GM23338 (cell line): ENCODE measurements around the gene SYNE3. TPM values are rescaled to one million over a fixed set of nuclear protein-coding genes. Genes with fewer than 3 reads are reported as not detected.

ENCODE experiments used
- ATAC-seq: fragments of 200-7000 bp; cut with Tn5 transposase; 3 replicates; pipeline ENCODE4 v1.9.1; 2020
- DNase-seq: peaks from one replicate; pipeline ENCODE4 v3.0.0-alpha.2; 2015; ENCODE audit warnings: low spot score
- H2AFZ ChIP-seq: fragments of 200-600 bp; sonication (generic); 2 replicates; pipeline ENCODE4 v1.8.0; 2016; ENCODE audit warnings: antibody characterized with exemption, mild to moderate bottlenecking, moderate library complexity
- H3F3A ChIP-seq: fragments of 200-600 bp; sonication (generic); replicated peaks from 2 replicates; pipeline ENCODE4 v1.8.0; 2017; ENCODE audit warnings: antibody characterized with exemption, mixed run types, low read depth
- H3K27ac ChIP-seq: fragments of 200-600 bp; sonication (generic); 2 replicates; pipeline ENCODE4 v1.6.1; 2016; ENCODE audit warnings: low read depth
- H3K27me3 ChIP-seq: fragments of 200-600 bp; sonication (generic); 2 replicates; pipeline ENCODE4 v1.8.0; 2016; ENCODE audit warnings: mild to moderate bottlenecking, mixed run types, moderate library complexity; ENCODE audit not compliant: insufficient read depth
- H3K36me3 ChIP-seq: fragments of 200-600 bp; sonication (generic); 2 replicates; pipeline ENCODE4 v1.8.0; 2016; ENCODE audit warnings: mild to moderate bottlenecking; ENCODE audit not compliant: insufficient read depth
- H3K4me1 ChIP-seq: fragments of 200-600 bp; sonication (generic); 2 replicates; pipeline ENCODE4 v1.8.0; 2016; ENCODE audit warnings: mild to moderate bottlenecking, moderate library complexity; ENCODE audit not compliant: insufficient read depth
- H3K4me2 ChIP-seq: fragments of 200-600 bp; sonication (generic); 2 replicates; pipeline ENCODE4 v1.7.1; 2017; ENCODE audit warnings: mixed run types
- H3K4me3 ChIP-seq: fragments of 200-600 bp; sonication (generic); 2 replicates; pipeline ENCODE4 v1.6.1; 2016; ENCODE audit warnings: mixed run types
- H3K79me2 ChIP-seq: fragments of 200-600 bp; sonication (generic); replicated peaks from 2 replicates; pipeline ENCODE4 v1.8.0; 2017; ENCODE audit warnings: mild to moderate bottlenecking; ENCODE audit not compliant: insufficient read depth
- H3K9me2 ChIP-seq: fragments of 200-600 bp; sonication (generic); 2 replicates; pipeline ENCODE4 v1.8.0; 2017; ENCODE audit not compliant: insufficient read depth
- H4K20me1 ChIP-seq: fragments of 200-600 bp; sonication (generic); replicated peaks from 2 replicates; pipeline ENCODE4 v1.8.0; 2017; ENCODE audit warnings: mild to moderate bottlenecking; ENCODE audit not compliant: insufficient read depth
- H3K27ac Mint-ChIP-seq: 2 replicates; pipeline ENCODE4 v1.8.0; 2020; ENCODE audit warnings: inconsistent platforms, mild to moderate bottlenecking, moderate library complexity, mixed read lengths
- H3K27me3 Mint-ChIP-seq: 3 replicates; pipeline ENCODE4 v1.8.0; 2022; ENCODE audit warnings: low read depth, mild to moderate bottlenecking, moderate library complexity, mixed read lengths, inconsistent platforms; ENCODE audit not compliant: insufficient read depth, poor library complexity
- H3K36me3 Mint-ChIP-seq: 3 replicates; pipeline ENCODE4 v1.8.0; 2021; ENCODE audit warnings: low read depth, mild to moderate bottlenecking, inconsistent platforms, moderate library complexity, mixed read lengths
- H3K4me1 Mint-ChIP-seq: 3 replicates; pipeline ENCODE4 v1.8.0; 2020; ENCODE audit warnings: mild to moderate bottlenecking, inconsistent platforms, mixed read lengths
- H3K4me3 Mint-ChIP-seq: 3 replicates; pipeline ENCODE4 v1.8.0; 2021; ENCODE audit warnings: moderate library complexity, mild to moderate bottlenecking, inconsistent platforms, mixed read lengths
- H3K9me3 Mint-ChIP-seq: 3 replicates; pipeline ENCODE4 v1.8.0; 2020; ENCODE audit warnings: moderate library complexity, mild to moderate bottlenecking, inconsistent platforms, mixed read lengths
- CREB1 ChIP-seq: fragments of 250-450 bp; sonication (Bioruptor Pico); IDR thresholded peaks from 2 replicates; pipeline ENCODE4 v1.5.0; 2020; ENCODE audit warnings: low read depth, mild to moderate bottlenecking, moderate library complexity
- ETS1 ChIP-seq: IDR thresholded peaks from 2 replicates; pipeline ENCODE4 v1.6.1; 2016; ENCODE audit warnings: antibody characterized with exemption
- EZH2 ChIP-seq: fragments of 200-600 bp; sonication (generic); IDR thresholded peaks from one replicate; pipeline ENCODE4 v1.8.0; 2017; ENCODE audit warnings: antibody characterized with exemption, mild to moderate bottlenecking, low read depth; ENCODE audit not compliant: unreplicated experiment
- EZH2phosphoT487 ChIP-seq: fragments of 200-600 bp; sonication (generic); IDR thresholded peaks from one replicate; pipeline ENCODE4 v1.8.1; 2018; ENCODE audit warnings: antibody characterized with exemption; ENCODE audit not compliant: unreplicated experiment
- JUNB ChIP-seq: IDR thresholded peaks from one replicate; pipeline ENCODE4 v1.6.1; 2016; ENCODE audit warnings: antibody characterized with exemption; ENCODE audit not compliant: unreplicated experiment
- NANOG ChIP-seq: IDR thresholded peaks from 2 replicates; pipeline ENCODE4 v1.6.1; 2016; ENCODE audit warnings: antibody characterized with exemption, borderline replicate concordance
- POLR2AphosphoS5 ChIP-seq: IDR thresholded peaks from 2 replicates; pipeline ENCODE4 v1.6.1; 2016; ENCODE audit warnings: antibody characterized with exemption, low read depth
- STAT1 ChIP-seq: IDR thresholded peaks from one replicate; pipeline ENCODE4 v1.6.1; 2016; ENCODE audit warnings: antibody characterized with exemption; ENCODE audit not compliant: unreplicated experiment
- ZNF114 ChIP-seq: fragments of 250-450 bp; sonication (Bioruptor Pico); IDR thresholded peaks from 2 replicates; pipeline ENCODE4 v1.5.0; 2020; ENCODE audit warnings: mild to moderate bottlenecking, moderate library complexity
- polyA plus RNA-seq: library from polyadenylated mRNA; unstranded; fragments of >200 nt; fragmentation: Nextera tagmentation; extraction: Ambion mirVana; gene quantifications from 2 replicates; pipeline ENCODE4 v1.2.1, GENCODE V29; 2016
- total RNA-seq: library from RNA; depleted of rRNA; stranded (reverse); fragments of >200 nt; shearing (Covaris generic); gene quantifications from 2 replicates; pipeline ENCODE4 v1.2.3, GENCODE V29; 2014
- TF ChIP-seq, protein P1 (sequence below), 2 experiments: fragments of 200-600 bp in 1 of 2; sonication (generic) in 1 of 2; conservative IDR thresholded peaks; 2 replicates each; pipeline versions ENCODE4 v1.5.1 to v1.6.1; 2016 to 2017; ENCODE audit warnings: antibody characterized with exemption in 2 of 2, low read depth in 2 of 2, mild to moderate bottlenecking in 2 of 2, moderate library complexity in 1 of 2
- TF ChIP-seq, protein P2 (sequence below): IDR thresholded peaks from one replicate; pipeline ENCODE4 v1.6.1; 2018; ENCODE audit warnings: antibody characterized with exemption; ENCODE audit not compliant: unreplicated experiment

The SYNE3 gene
- total and polyA plus RNA-seq, 2 experiments from 2014 or later, result 0.02 to 0.03 TPM

GRCh38 chr14:95521001-95521400 lies 4.6 kb upstream of the SYNE3 start:
- Histone ChIP-seq H3F3A (no peaks in the 10 kb centered on the region; the same call in 1 of the 2 replicates), H3K36me3 (no peaks in the 10 kb centered on the region), H4K20me1 (no peaks in the 10 kb centered on the region; the same call in 1 of the 2 replicates), H3K27ac (no peak overlapping the region), H3K9me2 (no peaks in the 10 kb centered on the region), H2AFZ (no peak overlapping the region), H3K4me1 (peaks cover 9% of the 10 kb centered on the region), H3K4me2 (no peak overlapping the region), H3K4me3 (no peak overlapping the region), H3K27me3 (peaks cover 31% of the 10 kb centered on the region), H3K79me2 (no peaks in the 10 kb centered on the region)
- H3K27me3 Mint-ChIP-seq, result peaks cover 19% of the 10 kb centered on the region
- no peak for TF ChIP-seq STAT1
- peaks cover 23% of the 10 kb centered on the region for H3K4me1 Mint-ChIP-seq
- no peak overlapping the region for H3K4me3 Mint-ChIP-seq
- H3K9me3 Mint-ChIP-seq, result no peaks in the 10 kb centered on the region
- H3K27ac Mint-ChIP-seq, result no peak overlapping the region
- no peak for ATAC-seq
- no peak for DNase-seq
- H3K36me3 Mint-ChIP-seq, result no peaks in the 10 kb centered on the region

GRCh38 chr14:95520346-95520745 lies 3.9 kb upstream of the SYNE3 start:
- no peaks in the 10 kb centered on the region for H3K36me3 ChIP-seq
- H3K4me3 Mint-ChIP-seq, result no peak overlapping the region
- peaks cover 20% of the 10 kb centered on the region for H3K4me1 Mint-ChIP-seq
- peaks cover 37% of the 10 kb centered on the region for H3K27me3 ChIP-seq
- H3K79me2 ChIP-seq, result no peaks in the 10 kb centered on the region
- no peak overlapping the region for H2AFZ ChIP-seq
- H3K9me2 ChIP-seq, result no peaks in the 10 kb centered on the region
- H3K36me3 Mint-ChIP-seq, result no peaks in the 10 kb centered on the region
- no peaks in the 10 kb centered on the region; the same call in 1 of the 2 replicates for H3F3A ChIP-seq
- DNase-seq, result no peak
- no peak overlapping the region for H3K4me3 ChIP-seq
- peaks cover 12% of the 10 kb centered on the region for H3K4me1 ChIP-seq
- no peak overlapping the region for H3K27ac Mint-ChIP-seq
- no peak overlapping the region for H3K27ac ChIP-seq
- peaks cover 18% of the 10 kb centered on the region for H3K27me3 Mint-ChIP-seq
- H3K4me2 ChIP-seq, result no peak overlapping the region
- TF ChIP-seq NANOG (no peak), JUNB (no peak), ZNF114 (CRISPR knock-in tag) (no peak), ETS1 (no peak), POLR2AphosphoS5 (no peak), EZH2phosphoT487 (no peak), EZH2 (no peak), CREB1 (CRISPR knock-in tag) (no peak)
- TF ChIP-seq, protein P1, sequence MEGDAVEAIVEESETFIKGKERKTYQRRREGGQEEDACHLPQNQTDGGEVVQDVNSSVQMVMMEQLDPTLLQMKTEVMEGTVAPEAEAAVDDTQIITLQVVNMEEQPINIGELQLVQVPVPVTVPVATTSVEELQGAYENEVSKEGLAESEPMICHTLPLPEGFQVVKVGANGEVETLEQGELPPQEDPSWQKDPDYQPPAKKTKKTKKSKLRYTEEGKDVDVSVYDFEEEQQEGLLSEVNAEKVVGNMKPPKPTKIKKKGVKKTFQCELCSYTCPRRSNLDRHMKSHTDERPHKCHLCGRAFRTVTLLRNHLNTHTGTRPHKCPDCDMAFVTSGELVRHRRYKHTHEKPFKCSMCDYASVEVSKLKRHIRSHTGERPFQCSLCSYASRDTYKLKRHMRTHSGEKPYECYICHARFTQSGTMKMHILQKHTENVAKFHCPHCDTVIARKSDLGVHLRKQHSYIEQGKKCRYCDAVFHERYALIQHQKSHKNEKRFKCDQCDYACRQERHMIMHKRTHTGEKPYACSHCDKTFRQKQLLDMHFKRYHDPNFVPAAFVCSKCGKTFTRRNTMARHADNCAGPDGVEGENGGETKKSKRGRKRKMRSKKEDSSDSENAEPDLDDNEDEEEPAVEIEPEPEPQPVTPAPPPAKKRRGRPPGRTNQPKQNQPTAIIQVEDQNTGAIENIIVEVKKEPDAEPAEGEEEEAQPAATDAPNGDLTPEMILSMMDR (conservative IDR thresholded peaks at IDR 0.05; ENCODE audit: low read depth in 2 of 2), result no peak
- TF ChIP-seq, protein P2, sequence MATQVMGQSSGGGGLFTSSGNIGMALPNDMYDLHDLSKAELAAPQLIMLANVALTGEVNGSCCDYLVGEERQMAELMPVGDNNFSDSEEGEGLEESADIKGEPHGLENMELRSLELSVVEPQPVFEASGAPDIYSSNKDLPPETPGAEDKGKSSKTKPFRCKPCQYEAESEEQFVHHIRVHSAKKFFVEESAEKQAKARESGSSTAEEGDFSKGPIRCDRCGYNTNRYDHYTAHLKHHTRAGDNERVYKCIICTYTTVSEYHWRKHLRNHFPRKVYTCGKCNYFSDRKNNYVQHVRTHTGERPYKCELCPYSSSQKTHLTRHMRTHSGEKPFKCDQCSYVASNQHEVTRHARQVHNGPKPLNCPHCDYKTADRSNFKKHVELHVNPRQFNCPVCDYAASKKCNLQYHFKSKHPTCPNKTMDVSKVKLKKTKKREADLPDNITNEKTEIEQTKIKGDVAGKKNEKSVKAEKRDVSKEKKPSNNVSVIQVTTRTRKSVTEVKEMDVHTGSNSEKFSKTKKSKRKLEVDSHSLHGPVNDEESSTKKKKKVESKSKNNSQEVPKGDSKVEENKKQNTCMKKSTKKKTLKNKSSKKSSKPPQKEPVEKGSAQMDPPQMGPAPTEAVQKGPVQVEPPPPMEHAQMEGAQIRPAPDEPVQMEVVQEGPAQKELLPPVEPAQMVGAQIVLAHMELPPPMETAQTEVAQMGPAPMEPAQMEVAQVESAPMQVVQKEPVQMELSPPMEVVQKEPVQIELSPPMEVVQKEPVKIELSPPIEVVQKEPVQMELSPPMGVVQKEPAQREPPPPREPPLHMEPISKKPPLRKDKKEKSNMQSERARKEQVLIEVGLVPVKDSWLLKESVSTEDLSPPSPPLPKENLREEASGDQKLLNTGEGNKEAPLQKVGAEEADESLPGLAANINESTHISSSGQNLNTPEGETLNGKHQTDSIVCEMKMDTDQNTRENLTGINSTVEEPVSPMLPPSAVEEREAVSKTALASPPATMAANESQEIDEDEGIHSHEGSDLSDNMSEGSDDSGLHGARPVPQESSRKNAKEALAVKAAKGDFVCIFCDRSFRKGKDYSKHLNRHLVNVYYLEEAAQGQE, result no peak
- H4K20me1 ChIP-seq, result no peaks in the 10 kb centered on the region; the same call in 1 of the 2 replicates
- H3K9me3 Mint-ChIP-seq, result no peaks in the 10 kb centered on the region
- no peak for ATAC-seq
